Activated CD8-positive, alpha-beta memory T cell treated with anti-CD3 and anti-CD28 coated beads, Interleukin-2, amount 50 U/mL, for 1 hour (primary cell): Measurements from ENCODE around the gene EXOC2.
"Not testable (repeated sequence)": the region's sequence is repeated elsewhere in the genome, so short reads cannot be mapped to it uniquely, and the experiment has no call there.

Source experiments
- DNase-seq: peaks from one replicate; pipeline ENCODE4 v3.0.0-alpha.2; 2020; ENCODE audit errors: extremely low read depth

Gene EXOC2

GRCh38 chr6:583635-584034 is 109.3 kb downstream of the EXOC2 start:
- no peak for DNase-seq

- DNase-seq, result no peak
These were observed 109.8 kb downstream of the EXOC2 start for GRCh38 chr6:583116-583515.

GRCh38 chr6:582370-582769 is 110.6 kb downstream of the EXOC2 start:
- no peak for DNase-seq

- no peak for DNase-seq
These were observed 113.6 kb downstream of the EXOC2 start for GRCh38 chr6:579339-579738.

- DNase-seq, result no peak
These were observed 120.2 kb downstream of the EXOC2 start for GRCh38 chr6:572596-573265.

GRCh38 chr6:571892-572291 is 121.0 kb downstream of the EXOC2 start:
- no peak for DNase-seq

- no peak for DNase-seq
These were observed 122.1 kb downstream of the EXOC2 start for GRCh38 chr6:570825-571224.

- no peak for DNase-seq
These were observed 123.9 kb downstream of the EXOC2 start for GRCh38 chr6:568954-569523.

- no peak for DNase-seq
These were observed 124.9 kb downstream of the EXOC2 start for GRCh38 chr6:568085-568484.

GRCh38 chr6:563863-564262 is 129.1 kb downstream of the EXOC2 start:
- DNase-seq, result no peak

- no peak for DNase-seq
These were observed 130.8 kb downstream of the EXOC2 start for GRCh38 chr6:562052-562676.

- DNase-seq, result not testable (repeated sequence)
These were observed 131.6 kb downstream of the EXOC2 start for GRCh38 chr6:561335-561734.

- no peak for DNase-seq
These were observed 134.0 kb downstream of the EXOC2 start for GRCh38 chr6:558959-559358.

- no peak for DNase-seq
These were observed 134.8 kb downstream of the EXOC2 start for GRCh38 chr6:558089-558488.

GRCh38 chr6:551829-552350 is 141.0 kb downstream of the EXOC2 start:
- no peak for DNase-seq

- no peak for DNase-seq
These were observed 141.5 kb downstream of the EXOC2 start for GRCh38 chr6:551405-551804.

GRCh38 chr6:549906-550305 is 143.0 kb downstream of the EXOC2 start:
- no peak for DNase-seq

GRCh38 chr6:548517-548916 is 144.4 kb downstream of the EXOC2 start:
- no peak for DNase-seq

- no peak for DNase-seq
These were observed 144.8 kb downstream of the EXOC2 start for GRCh38 chr6:548091-548490.

- DNase-seq, result no peak
These were observed 152.4 kb downstream of the EXOC2 start for GRCh38 chr6:540490-540889.

- no peak for DNase-seq
These were observed 155.8 kb downstream of the EXOC2 start for GRCh38 chr6:537114-537513.

GRCh38 chr6:530425-530824 is 162.5 kb downstream of the EXOC2 start:
- DNase-seq, result no peak

GRCh38 chr6:528989-529388 is 163.9 kb downstream of the EXOC2 start:
- no peak for DNase-seq
